Thyroid gland (tissue), 4 donors: ENCODE data around the gene OR5K3.

ENCODE experiments used
- CTCF ChIP-seq, 6 experiments: fragments of 200-600 bp in 3 of 6; fragments of 450-650 bp in 3 of 6; sonication (generic) in 3 of 6; IDR thresholded peaks; one replicate each; pipeline ENCODE4 v1.5.1; 2016 to 2019; ENCODE audit warnings: antibody characterized with exemption in 6 of 6, mild to moderate bottlenecking in 2 of 6, inconsistent platforms in 1 of 6, moderate library complexity in 1 of 6
- POLR2A ChIP-seq, 2 donors: fragments of 450-650 bp; IDR thresholded peaks; one replicate each; pipeline ENCODE4 v1.6.1; 2017; ENCODE audit warnings: antibody characterized with exemption in 2 of 2, mild to moderate bottlenecking in 2 of 2, moderate library complexity in 1 of 2

GRCh38 chr3:98371853-98372252, 18.6 kb upstream of the OR5K3 start:
- no peak for TF ChIP-seq CTCF (IDR thresholded peaks at IDR 0.05)
- no peak for TF ChIP-seq POLR2A (IDR thresholded peaks at IDR 0.05)
